Mononuclear cell (primary cell): Measurements from ENCODE around the gene MIDN. TPM values are rescaled to one million over a fixed set of nuclear protein-coding genes. Genes with fewer than 3 reads are reported as not detected.

Experiments used
- H3K27me3 ChIP-seq: 2 replicates; pipeline ENCODE4 v1.6.0; 2011; ENCODE audit warnings: low read length, control low read depth; ENCODE audit not compliant: insufficient read depth
- H3K4me1 ChIP-seq: 2 replicates; pipeline ENCODE4 v1.5.1; 2011; ENCODE audit warnings: mild to moderate bottlenecking, low read length, control low read depth; ENCODE audit not compliant: insufficient read depth
- H3K4me3 ChIP-seq: 2 replicates; pipeline ENCODE4 v1.5.1; 2011; ENCODE audit warnings: mild to moderate bottlenecking, low read length, moderate library complexity
- H3K9me3 ChIP-seq: 2 replicates; pipeline ENCODE4 v1.5.1; 2011; ENCODE audit warnings: low read depth, mild to moderate bottlenecking, control low read depth, low read length
- total RNA-seq: library from RNA; depleted of rRNA; stranded (reverse); fragments of >200 nt; gene quantifications from one replicate; pipeline ENCODE4 v1.2.3, GENCODE V29; 2012

MIDN gene
- total RNA-seq, 1 donor = 67.0 TPM

DNA sequence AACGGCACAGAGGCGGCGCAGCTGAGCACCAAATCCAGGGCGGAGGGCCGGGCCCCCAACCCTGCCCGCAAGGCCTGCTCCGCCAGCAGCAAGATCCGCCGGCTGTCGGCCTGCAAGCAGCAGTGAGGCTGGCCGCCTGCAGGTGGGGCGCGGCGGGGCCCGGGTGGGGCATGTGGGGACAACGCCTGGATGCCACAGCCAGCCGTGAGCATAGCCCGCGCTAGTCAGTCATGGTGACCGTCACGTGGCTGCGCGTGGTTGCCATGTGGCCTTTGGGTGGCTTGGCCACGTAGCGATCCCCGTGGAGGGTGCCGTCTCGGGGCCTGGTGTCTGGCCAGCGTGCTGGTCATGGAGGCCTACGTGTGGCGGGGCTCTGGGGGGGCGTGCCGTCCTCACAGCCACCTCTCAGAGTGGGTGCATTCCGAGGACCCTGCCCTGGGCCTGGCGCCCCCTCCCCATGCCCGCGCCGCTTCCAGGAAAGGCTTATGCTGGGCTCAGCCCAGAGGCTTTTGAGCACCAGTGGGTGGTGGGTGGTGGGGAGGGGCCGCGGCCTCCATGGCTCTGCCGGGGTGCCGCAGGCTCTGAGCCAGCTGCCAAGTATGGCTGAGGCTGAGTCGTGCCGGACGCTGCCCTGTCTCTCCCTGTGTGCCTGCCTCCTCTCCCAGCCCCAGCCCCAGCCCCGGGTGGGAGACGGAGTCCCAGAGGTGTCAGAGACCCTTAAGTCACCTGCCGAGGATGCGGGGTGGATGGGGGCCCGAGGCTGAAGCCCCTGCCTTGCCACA is 21.7 kb upstream of the MIDN start:
- Histone ChIP-seq H3K4me1 (no peaks in the 10 kb centered on the region), H3K4me3 (no peak overlapping the region), H3K27me3 (no peaks in the 10 kb centered on the region), H3K9me3 (no peaks in the 10 kb centered on the region)

DNA sequence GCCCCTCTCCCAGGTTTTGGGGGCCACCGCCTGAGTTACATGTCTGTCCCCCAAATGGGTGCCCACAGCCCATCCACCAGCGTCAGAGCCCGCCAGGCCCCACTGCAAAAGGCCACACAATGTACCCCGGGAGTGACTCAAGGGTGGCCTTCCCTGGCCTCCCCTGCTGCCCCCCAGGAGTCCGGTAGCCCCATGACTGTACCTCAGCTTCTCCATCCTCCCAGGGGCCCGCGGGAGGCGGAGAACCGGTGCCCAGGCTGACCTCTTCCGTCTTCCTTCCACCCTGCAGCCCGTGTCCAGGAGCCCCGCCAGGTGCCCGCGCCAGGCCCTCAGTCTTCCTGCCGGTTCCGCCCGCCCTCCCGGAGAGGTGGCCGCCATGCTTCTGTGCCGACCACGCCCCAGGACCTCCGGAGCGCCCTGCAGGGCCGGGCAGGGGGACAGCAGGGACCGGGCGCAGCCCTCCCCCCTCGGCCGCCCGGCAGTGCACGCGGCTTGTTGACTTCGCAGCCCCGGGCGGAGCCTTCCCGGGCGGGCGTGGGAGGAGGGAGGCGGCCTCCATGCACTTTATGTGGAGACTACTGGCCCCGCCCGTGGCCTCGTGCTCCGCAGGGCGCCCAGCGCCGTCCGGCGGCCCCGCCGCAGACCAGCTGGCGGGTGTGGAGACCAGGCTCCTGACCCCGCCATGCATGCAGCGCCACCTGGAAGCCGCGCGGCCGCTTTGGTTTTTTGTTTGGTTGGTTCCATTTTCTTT is 20.9 kb upstream of the MIDN start:
- Histone ChIP-seq H3K9me3 (no peaks in the 10 kb centered on the region), H3K4me3 (no peak overlapping the region), H3K27me3 (no peaks in the 10 kb centered on the region), H3K4me1 (no peaks in the 10 kb centered on the region)

DNA sequence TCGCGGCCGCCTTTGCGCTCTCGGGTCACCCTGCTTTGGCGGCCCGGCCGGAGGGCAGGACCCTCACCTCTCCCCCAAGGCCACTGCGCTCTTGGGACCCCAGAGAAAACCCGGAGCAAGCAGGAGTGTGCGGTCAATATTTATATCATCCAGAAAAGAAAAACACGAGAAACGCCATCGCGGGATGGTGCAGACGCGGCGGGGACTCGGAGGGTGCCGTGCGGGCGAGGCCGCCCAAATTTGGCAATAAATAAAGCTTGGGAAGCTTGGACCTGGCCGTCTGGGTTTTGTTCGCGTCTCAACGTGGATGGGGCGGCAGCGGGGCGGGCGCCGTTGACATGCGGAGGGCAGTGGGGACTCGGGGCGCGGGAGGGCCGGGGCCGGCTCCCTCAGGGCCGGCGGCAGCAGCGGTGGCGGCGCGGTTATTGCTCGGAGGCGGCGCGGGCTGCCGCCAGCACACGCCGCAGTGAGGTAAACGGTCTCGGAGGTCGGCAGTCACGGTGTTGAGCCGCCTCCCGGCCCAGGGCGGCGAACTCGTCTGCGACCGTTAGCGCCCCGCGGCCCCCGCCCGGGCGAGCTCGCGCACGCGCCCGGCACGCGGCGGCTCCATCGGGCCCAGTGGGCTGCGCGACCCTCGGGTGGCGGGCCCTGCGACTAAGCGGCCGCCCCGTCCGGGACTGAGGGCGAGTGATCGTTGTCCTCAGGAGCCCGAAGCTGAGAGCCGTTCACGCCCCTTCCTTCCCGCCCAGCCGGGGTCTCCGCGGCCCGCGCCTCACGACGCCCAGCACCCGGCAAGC is 20.0 kb upstream of the MIDN start:
- Histone ChIP-seq H3K27me3 (no peaks in the 10 kb centered on the region), H3K9me3 (no peaks in the 10 kb centered on the region)

DNA sequence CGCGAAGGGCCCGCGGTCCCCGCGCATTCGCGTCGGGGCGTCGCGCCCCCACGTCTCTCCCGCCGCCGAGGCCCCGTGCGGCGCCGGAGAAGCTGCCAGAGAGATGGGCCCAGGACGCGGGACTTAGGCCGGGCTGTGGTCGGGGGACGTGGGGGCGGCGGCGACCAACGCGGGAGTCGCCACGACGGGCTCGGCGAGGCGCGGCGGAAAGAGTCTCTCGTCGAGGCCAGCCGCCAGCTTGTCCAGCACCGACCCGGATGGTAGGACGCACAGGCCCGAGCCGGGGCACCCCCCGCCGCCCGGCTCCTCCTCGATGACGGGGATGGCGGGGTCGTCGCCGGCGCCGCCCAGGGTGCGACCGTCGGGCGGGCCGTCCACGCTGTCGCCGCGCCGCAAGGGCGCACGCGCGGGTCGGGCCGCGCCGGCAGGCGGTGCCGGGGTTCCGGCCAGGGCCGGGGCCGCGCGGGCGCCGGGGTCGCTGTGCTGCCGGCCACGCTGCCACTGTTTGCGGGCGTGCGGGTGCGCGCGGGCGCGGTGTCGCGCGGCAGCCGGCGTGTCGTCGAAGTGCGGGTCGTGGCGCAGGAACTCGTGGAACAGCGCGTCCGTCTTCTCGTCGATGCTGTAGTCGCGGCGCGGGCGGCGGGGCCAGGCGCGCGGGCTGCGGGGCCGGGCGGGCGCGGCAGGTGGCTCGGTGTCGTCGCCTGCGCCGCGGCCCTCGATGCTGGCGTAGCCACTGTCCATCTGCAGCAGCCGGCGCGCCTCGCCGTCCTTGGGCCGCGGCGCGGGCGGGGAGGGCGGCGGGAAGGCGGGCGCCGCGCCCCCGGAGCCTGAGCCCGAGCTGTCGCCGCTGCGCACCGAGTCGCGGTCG is 19.1 kb upstream of the MIDN start:
- Histone ChIP-seq H3K4me3 (no peak overlapping the region), H3K27me3 (no peaks in the 10 kb centered on the region), H3K9me3 (no peaks in the 10 kb centered on the region), H3K4me1 (no peaks in the 10 kb centered on the region)

More for the DNA sequence above, 20.0 kb upstream of the MIDN start:
- no peaks in the 10 kb centered on the region for H3K4me1 ChIP-seq
- H3K4me3 ChIP-seq = no peak overlapping the region

DNA sequence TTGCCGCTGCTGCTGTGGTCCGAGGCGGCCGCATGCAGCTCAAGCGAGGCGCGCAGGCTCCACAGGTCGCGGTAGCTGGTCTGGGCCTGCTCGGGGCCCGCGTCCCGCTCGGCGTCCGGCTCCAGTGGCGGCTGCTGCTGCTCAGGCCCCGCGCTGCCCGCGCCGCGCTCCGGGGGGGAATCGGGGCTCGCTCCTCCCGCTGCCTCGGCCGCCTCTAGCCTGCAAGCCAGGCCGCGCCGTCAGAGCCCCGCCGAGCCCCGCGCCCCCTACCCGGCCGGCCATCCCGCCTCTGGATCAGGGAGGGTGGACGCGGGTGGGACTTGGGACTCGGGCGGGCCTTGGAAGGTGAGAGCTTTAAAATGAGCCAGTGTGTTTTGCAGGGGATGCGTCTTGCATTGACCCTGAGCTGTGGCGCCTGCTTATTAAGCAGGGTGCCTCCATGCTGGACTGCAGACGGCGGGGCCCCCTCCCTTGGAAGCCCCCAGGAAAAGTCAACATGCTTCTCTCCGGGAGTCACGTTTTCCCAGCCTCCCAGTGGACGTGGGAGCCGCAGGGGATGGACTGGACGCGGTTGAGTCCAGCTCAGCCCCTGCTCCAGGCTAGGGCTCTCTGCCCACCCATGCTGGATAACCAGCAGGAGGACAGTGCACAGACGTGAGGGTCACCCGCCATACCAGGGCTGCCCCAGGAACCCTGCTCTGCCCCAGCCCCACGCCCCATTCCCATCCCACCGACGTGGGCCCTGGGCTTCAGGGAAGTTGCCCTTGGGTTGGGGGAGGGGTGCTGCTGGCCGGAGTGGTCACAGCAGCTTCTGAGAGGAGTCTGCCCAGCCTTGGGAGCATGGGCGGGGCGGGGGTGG is 18.2 kb upstream of the MIDN start:
- H3K9me3 ChIP-seq = no peaks in the 10 kb centered on the region
- H3K27me3 ChIP-seq = no peaks in the 10 kb centered on the region
- H3K4me3 ChIP-seq = no peak overlapping the region
- no peaks in the 10 kb centered on the region for H3K4me1 ChIP-seq

DNA sequence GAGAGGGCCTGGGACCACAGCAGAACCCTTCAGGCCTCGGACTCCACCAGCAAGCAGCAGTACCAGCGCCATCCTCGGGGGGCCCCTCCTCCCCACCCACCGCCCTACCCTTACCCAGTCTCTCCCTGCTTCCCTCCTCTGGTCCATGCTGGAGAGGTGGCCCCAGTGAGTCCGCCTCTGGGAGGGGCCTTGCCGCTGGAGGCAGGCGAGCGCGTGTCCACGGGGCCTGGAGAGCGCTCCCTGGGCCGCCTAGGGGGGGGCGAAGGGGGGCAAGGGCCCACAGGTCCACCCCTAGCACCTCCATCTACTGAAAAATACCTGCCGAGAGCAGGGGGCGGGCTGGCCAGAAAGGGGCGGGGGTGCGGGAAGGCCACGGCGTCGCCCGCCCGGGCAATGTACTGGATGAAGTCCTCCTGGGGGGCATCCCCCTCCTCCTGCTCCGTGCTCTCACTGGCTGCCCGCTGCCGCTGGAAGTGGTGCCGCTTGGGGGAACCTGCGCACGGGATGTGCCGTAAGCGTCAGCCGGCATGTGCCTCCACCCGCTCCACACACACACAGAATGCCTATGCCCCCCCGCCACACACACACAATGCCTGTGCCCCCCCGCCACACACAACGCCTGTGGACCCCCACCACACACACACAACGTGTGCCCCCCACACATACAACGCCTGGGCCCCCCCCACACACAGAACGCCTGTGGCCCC is 17.4 kb upstream of the MIDN start:
- Histone ChIP-seq H3K9me3 (no peaks in the 10 kb centered on the region), H3K4me3 (no peak overlapping the region), H3K4me1 (no peaks in the 10 kb centered on the region), H3K27me3 (no peaks in the 10 kb centered on the region)

DNA sequence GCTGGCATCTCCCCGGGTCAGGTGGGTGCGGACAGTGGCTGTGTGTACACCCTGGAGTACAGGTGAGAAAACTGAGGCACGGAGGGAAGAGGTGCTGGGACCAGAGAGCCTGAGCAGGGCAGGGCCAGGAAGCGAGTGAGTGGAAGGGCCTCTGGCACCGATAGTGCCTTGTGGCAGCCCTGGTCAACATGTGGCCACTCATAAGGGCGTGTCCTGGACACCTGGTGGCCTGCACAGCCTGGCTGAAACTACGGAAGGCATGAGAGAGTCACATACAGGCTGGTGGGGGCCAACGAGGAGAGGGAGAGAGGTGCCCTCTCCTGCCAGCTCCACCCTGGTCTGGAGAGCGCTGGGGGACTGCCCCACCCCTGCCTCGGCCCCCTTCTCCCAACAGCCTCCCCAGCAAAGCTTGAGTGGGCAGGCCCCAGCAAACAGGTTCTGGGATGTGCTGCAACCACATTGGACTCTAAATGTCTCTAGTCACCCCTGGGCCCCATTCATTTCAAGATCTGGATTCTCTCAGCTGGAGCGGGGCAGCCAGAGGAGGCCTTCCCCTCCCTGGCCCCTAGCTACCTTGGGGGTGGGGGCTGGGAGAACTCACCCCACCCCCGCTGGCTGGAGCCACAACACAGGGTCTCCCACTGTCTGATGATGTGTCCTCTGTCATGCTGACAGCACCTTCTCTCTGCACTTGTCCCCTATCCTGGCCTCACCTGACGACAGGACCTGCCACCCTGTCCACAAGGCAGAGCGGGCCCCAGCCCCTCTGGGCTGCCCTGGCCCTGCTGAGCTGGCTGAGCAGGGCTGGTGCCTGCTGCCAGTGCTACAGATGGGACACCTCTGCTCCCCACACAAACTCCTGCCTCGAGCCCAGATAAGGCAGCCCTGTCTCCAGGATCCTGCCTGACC is 16.4 kb upstream of the MIDN start:
- Histone ChIP-seq H3K27me3 (peaks cover 4% of the 10 kb centered on the region), H3K9me3 (no peaks in the 10 kb centered on the region), H3K4me1 (peaks cover 2% of the 10 kb centered on the region), H3K4me3 (no peak overlapping the region)

DNA sequence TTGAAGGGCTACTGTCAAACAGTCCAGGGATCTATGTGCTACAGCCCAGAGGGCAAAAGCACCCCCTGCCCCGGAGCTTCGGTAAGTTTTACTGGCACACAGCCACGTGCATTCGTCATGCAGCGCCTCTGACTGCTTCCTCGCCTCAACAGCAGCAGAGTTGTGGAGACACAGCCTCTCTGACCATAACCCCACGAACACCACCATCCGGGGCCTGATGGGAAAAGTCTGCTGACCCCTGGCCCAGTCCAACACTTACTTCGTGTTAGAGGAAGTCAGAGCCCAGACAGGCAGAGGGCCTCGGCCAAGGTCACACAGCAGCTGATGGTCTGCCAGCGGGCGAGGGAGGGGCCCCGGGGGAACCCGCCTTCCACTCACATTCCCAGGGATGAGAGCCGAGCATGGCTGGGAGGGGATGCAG is 15.7 kb upstream of the MIDN start:
- Histone ChIP-seq H3K9me3 (no peaks in the 10 kb centered on the region), H3K4me3 (no peak overlapping the region), H3K4me1 (peaks cover 7% of the 10 kb centered on the region), H3K27me3 (peaks cover 8% of the 10 kb centered on the region)

DNA sequence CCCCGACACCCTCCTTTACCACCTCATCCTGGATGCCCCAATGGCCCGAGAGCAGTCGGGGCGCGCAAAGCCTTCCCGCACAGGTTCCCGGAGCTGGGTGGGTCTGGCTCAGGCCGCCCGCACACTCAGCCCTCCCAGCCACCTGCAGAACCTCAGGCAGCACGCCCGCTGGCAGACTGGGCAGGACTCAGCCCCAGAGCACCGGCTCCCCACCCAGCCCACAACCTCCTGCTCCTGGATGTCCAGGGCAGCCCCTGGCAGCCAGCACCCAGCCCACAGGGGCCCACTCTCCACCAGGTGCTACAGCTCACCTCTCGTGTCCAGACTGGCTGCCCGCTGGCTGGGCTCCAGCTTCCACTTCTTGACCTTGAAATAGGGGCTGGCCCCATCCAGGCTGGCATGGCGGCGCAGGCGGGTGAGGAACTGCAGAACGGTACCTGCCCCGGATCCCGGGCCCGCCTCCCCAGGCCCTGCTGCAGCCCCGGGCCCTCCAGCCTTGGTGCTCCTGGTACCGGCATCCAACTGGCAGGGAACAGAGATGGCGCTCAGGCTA is 15.2 kb upstream of the MIDN start:
- H3K4me3 ChIP-seq = no peak overlapping the region
- peaks cover 10% of the 10 kb centered on the region for H3K27me3 ChIP-seq
- H3K9me3 ChIP-seq = no peaks in the 10 kb centered on the region
- peaks cover 9% of the 10 kb centered on the region for H3K4me1 ChIP-seq

DNA sequence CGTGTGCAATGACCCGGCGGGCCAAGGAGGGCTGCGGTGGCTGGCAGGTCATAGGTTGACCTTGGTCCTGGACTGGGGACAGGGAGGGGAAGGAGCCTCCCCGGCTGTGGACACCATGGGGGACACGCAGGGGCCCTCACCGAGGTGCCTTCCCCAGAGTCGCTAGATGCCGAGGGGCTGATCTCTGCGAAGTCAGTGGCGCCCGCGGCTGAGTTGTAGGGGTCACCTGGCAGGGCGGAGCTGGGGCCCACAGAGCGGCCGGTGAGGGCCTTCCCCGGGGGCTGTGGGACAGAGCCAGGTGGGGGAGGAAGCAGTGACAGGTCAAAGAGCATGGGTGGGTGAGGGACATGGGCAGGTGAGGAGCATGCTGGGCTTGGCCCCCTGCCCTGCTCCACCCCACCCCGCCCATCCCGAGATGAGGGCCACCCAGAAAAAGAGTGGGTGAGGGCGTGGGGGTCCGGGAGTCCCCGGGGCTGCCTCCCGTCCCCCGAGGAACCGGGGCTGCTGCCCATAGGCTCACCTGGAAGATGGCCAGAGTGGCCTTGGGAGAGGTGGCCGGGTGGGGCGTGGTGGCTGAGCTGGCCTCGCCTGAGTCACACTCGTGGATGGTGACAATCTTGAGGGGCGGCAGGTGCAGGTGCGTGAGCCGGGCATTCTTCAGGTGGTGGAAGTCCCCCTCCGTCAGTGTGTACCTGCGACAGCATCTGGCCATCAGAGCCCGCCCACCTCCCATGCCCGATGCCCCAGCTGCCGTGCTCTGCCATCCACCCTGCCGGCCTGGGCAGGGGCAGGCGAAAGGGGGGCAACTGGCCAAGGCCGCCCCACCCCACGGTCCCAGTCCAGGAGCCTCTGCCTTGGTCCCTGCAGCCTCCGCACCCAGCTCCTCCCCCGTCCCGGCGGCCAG is 14.1 kb upstream of the MIDN start:
- Histone ChIP-seq H3K4me3 (no peak overlapping the region), H3K9me3 (no peaks in the 10 kb centered on the region), H3K27me3 (peaks cover 14% of the 10 kb centered on the region), H3K4me1 (peaks cover 11% of the 10 kb centered on the region)

DNA sequence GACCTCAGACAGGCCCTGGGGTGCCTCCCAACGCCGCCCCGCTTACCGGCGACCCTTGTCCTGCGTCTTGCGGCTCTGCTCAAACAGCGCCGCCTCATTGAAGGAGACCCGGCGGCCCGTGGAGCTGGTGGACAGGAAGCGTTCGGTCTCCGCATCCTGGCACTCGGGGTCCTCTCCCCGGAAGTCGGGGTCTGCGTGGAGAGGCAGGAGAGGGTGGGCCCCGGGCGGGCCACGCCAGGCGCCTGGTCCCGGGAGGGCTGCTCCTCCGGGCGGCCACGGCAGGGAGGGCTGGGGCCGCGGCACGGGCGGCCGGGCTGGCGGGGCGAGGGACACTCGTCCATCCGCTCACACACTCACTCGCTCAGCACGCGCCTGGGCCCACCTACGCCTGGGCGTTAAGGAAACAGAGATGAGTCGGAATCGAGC is 13.4 kb upstream of the MIDN start:
- Histone ChIP-seq H3K27me3 (peaks cover 14% of the 10 kb centered on the region), H3K9me3 (no peaks in the 10 kb centered on the region), H3K4me3 (no peak overlapping the region), H3K4me1 (peaks cover 11% of the 10 kb centered on the region)
